ENCODE data around the gene GTPBP1.

- TF ChIP-seq POLR2A (IDR thresholded peaks at IDR 0.05; ENCODE audit: extremely low read depth, insufficient read length) (peak; percentile 68), MAX (IDR thresholded peaks at IDR 0.05; ENCODE audit: low read depth, low read length) (0 out of 2 replicates have a peak, but pooled peaks have one; percentile 1), MYC (IDR thresholded peaks at IDR 0.05; ENCODE audit: low read depth, low read length) (no peak)
- TF ChIP-seq, protein P1, sequence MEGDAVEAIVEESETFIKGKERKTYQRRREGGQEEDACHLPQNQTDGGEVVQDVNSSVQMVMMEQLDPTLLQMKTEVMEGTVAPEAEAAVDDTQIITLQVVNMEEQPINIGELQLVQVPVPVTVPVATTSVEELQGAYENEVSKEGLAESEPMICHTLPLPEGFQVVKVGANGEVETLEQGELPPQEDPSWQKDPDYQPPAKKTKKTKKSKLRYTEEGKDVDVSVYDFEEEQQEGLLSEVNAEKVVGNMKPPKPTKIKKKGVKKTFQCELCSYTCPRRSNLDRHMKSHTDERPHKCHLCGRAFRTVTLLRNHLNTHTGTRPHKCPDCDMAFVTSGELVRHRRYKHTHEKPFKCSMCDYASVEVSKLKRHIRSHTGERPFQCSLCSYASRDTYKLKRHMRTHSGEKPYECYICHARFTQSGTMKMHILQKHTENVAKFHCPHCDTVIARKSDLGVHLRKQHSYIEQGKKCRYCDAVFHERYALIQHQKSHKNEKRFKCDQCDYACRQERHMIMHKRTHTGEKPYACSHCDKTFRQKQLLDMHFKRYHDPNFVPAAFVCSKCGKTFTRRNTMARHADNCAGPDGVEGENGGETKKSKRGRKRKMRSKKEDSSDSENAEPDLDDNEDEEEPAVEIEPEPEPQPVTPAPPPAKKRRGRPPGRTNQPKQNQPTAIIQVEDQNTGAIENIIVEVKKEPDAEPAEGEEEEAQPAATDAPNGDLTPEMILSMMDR (IDR thresholded peaks at IDR 0.05; ENCODE audit: low read depth, low read length), result no peak
These were observed at the start of gene GTPBP1 for GRCh38 chr22:38705235-38706100.

Data from NB4 (cell line).